ENCODE measurements around the gene CYTH1. TPM values are rescaled to one million over a fixed set of nuclear protein-coding genes. Genes with fewer than 3 reads are reported as not detected.
"Not testable (repeated sequence)": the region's sequence is repeated elsewhere in the genome, so short reads cannot be mapped to it uniquely, and the experiment has no call there.

CYTH1 gene
- total and polyA plus RNA-seq, 4 donors: 15.4 to 32.1 (median 20.6) TPM

- no peaks in the 10 kb centered on the region for H3K27me3 ChIP-seq (ENCODE audit: control insufficient read depth in 4 of 4, insufficient read depth in 4 of 4, low read length in 3 of 4)
- no peaks in the 10 kb centered on the region for H3K9me3 ChIP-seq (ENCODE audit: control insufficient read depth in 4 of 4, low read length in 3 of 4)
- no peak overlapping the region for H3K4me3 ChIP-seq (ENCODE audit: low read depth in 1 of 3, low read length in 3 of 3)
- 96% methylated on average over 5 of the region's 5 CpGs for WGBS
- no peak for TF ChIP-seq NR2F2 (IDR thresholded peaks at IDR 0.05)
- no peak for TF ChIP-seq RAD21 (IDR thresholded peaks at IDR 0.05)
- TF ChIP-seq YY1 (IDR thresholded peaks at IDR 0.05): no peak
- TF ChIP-seq FOXA1 (IDR thresholded peaks at IDR 0.05): no peak
- no peak for TF ChIP-seq ZBTB33 (IDR thresholded peaks at IDR 0.05)
- TF ChIP-seq CTCF (IDR thresholded peaks at IDR 0.05; ENCODE audit: low read depth, low read length, missing input control): no peak
- TF ChIP-seq SP1 (IDR thresholded peaks at IDR 0.05): no peak
- TF ChIP-seq REST (IDR thresholded peaks at IDR 0.05): no peak
- TF ChIP-seq FOXA2 (IDR thresholded peaks at IDR 0.05): no peak
- DNase-seq (ENCODE audit: low spot score): no peak
- peaks cover 12 to 47% (median 31%) of the 10 kb centered on the region in 4 donors for H3K36me3 ChIP-seq (ENCODE audit: control insufficient read depth in 4 of 4, insufficient read depth in 3 of 4, low read depth in 1 of 4, low read length in 3 of 4)
- H3K4me1 ChIP-seq (ENCODE audit: control insufficient read depth in 4 of 4, insufficient read depth in 4 of 4, low read length in 3 of 4): no peaks in the 10 kb centered on the region
- no peak overlapping the region for H3K9ac ChIP-seq (ENCODE audit: low read depth in 1 of 2, low read length in 2 of 2)
- no peak overlapping the region for H3K27ac ChIP-seq (ENCODE audit: low read depth in 1 of 2, low read length in 2 of 2)
Observed at GRCh38 chr17:78672871-78673371, 109.2 kb downstream of the CYTH1 start.

- Histone ChIP-seq H3K9me3 (ENCODE audit: control insufficient read depth in 4 of 4, low read length in 3 of 4) (no peaks in the 10 kb centered on the region), H3K27ac (ENCODE audit: low read depth in 1 of 2, low read length in 2 of 2) (no peak overlapping the region), H3K36me3 (ENCODE audit: control insufficient read depth in 4 of 4, insufficient read depth in 3 of 4, low read depth in 1 of 4, low read length in 3 of 4) (peaks cover 9 to 38% (median 26%) of the 10 kb centered on the region in 4 donors), H3K4me1 (ENCODE audit: control insufficient read depth in 4 of 4, insufficient read depth in 4 of 4, low read length in 3 of 4) (no peaks in the 10 kb centered on the region), H3K9ac (ENCODE audit: low read depth in 1 of 2, low read length in 2 of 2) (no peak overlapping the region), H3K4me3 (ENCODE audit: low read depth in 1 of 3, low read length in 3 of 3) (no peak overlapping the region), H3K27me3 (ENCODE audit: control insufficient read depth in 4 of 4, insufficient read depth in 4 of 4, low read length in 3 of 4) (no peaks in the 10 kb centered on the region)
- no peak for TF ChIP-seq RXRA (IDR thresholded peaks at IDR 0.05)
- no peak for TF ChIP-seq FOXA2 (IDR thresholded peaks at IDR 0.05)
- no peak for TF ChIP-seq TAF1 (conservative IDR thresholded peaks at IDR 0.05)
- TF ChIP-seq RAD21 (IDR thresholded peaks at IDR 0.05): no peak
- TF ChIP-seq ATF3 (IDR thresholded peaks at IDR 0.05): no peak
- TF ChIP-seq JUND (IDR thresholded peaks at IDR 0.05): no peak
- WGBS: 93% methylated on average over 11 of the region's 11 CpGs
- no peak for DNase-seq (ENCODE audit: low spot score)
Observed at GRCh38 chr17:78672005-78672404, 110.1 kb downstream of the CYTH1 start.

GRCh38 chr17:78671726-78672001 lies 110.4 kb downstream of the CYTH1 start:
- not testable (repeated sequence) for H3K27me3 ChIP-seq (ENCODE audit: control insufficient read depth in 4 of 4, insufficient read depth in 4 of 4, low read length in 3 of 4); H3K9ac ChIP-seq (ENCODE audit: low read depth in 1 of 2, low read length in 2 of 2); H3K4me3 ChIP-seq (ENCODE audit: low read depth in 1 of 3, low read length in 3 of 3); H3K4me1 ChIP-seq (ENCODE audit: control insufficient read depth in 4 of 4, insufficient read depth in 4 of 4, low read length in 3 of 4); H3K9me3 ChIP-seq (ENCODE audit: control insufficient read depth in 4 of 4, low read length in 3 of 4); H3K27ac ChIP-seq (ENCODE audit: low read depth in 1 of 2, low read length in 2 of 2); DNase-seq (ENCODE audit: low spot score)
- WGBS: 64% methylated on average over 3 of the region's 3 CpGs
- peaks cover 9 to 35% (median 24%) of the 10 kb centered on the region in 4 donors for H3K36me3 ChIP-seq (ENCODE audit: control insufficient read depth in 4 of 4, insufficient read depth in 3 of 4, low read depth in 1 of 4, low read length in 3 of 4)
